Measurements from ENCODE around the gene CEL.

Gene CEL

DNA sequence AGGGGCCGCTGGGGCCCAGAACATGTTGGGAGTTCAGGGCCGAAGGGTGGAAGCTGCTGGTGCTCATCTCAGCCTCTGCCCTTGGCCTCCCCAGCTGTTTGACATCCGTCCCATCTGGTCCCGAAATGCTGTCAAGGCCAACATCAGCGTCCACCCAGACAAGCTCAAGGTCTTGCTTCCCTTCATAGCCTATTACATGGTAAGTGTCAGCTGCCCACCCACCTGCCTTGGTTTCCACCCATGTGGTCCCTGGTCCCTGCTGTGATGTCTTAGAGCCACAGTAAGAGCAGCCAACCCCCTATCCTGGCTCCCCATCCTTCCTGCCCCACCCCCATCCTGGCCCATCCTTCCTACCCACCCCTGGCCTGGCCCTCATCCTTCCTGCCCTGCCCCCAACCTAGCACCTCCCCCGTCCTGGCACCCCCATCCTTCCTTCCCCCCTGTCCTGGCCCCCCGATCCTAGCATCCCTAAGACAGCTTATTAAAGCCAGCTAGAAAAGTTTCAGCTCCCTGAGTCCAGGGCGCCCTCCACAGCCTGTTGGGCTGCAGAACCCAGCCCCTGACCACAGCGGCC is 9.7 kb upstream of the CEL start:
- DNase-seq (ENCODE audit: low read depth): no peak
- no peak for TF ChIP-seq CTCF (conservative IDR thresholded peaks at IDR 0.05; ENCODE audit: low read depth, low read length)

GRCh38 chr9:133054194-133054890 is 7.4 kb upstream of the CEL start:
- TF ChIP-seq CTCF (conservative IDR thresholded peaks at IDR 0.05; ENCODE audit: low read depth, low read length): no peak
- no peak for DNase-seq (ENCODE audit: low read depth)
- H3K4me3 ChIP-seq (ENCODE audit: low read length): no peak overlapping the region

More for the DNA sequence above, 9.7 kb upstream of the CEL start:
- H3K4me3 ChIP-seq (ENCODE audit: low read length): no peak overlapping the region

DNA sequence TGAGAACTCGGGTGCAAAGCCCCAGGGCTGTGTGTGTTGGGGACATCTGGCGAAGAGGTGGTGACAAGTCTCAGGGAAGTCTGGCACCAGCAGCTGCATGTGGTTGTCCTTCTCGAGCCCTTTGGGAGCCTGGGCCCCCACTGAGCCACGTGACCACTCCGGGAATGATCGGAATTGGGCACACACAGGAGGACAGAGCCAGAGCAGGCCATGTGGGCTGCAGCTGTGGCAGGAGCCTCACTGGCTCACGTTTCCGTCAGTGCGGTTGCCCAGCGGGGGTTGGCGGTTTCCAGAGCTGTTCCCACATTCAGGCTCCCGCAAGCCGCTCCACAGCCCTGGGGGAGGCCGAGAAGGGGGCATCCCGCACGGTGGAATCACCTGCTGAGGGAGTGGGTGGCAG is 6.8 kb upstream of the CEL start:
- no peak for DNase-seq (ENCODE audit: low read depth)
- no peak for TF ChIP-seq CTCF (conservative IDR thresholded peaks at IDR 0.05; ENCODE audit: low read depth, low read length)
- H3K4me3 ChIP-seq (ENCODE audit: low read length): no peak overlapping the region

DNA sequence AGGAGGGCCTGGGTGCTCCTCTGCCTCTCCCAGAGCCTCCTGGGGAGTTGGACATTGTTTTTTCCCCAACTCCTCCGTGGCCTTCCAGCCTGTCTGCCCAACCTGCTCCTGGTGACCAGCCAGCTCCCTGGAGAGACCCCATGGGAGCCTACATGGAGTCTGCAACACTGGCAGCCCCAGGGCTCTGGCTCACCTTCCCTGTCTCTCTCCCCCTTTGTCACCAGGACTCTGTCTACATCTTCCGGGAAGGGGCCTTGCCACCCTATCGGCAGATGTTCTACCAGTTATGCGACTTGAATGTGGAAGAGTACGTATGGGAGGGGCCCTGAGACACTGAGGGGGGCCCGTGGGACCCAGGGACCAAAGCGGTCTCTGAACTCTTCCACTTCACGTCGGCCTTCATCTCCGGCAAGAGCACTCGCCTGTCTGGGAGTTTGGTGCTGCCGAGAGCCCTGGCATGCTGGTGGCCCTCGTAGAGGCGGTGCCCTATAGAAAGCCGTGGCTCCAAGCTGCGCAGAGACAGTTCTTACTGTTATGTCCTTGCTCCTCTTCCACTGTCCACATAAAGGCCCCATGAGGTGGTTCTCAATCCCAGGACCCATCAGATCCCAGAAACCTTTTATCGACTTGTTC is 5.9 kb upstream of the CEL start:
- DNase-seq (ENCODE audit: low read depth): no peak
- H3K4me3 ChIP-seq (ENCODE audit: low read length): no peak overlapping the region
- no peak for TF ChIP-seq CTCF (conservative IDR thresholded peaks at IDR 0.05; ENCODE audit: low read depth, low read length)

- DNase-seq (ENCODE audit: low read depth): no peak
- no peak overlapping the region for H3K4me3 ChIP-seq (ENCODE audit: low read length)
- TF ChIP-seq CTCF (conservative IDR thresholded peaks at IDR 0.05; ENCODE audit: low read depth, low read length): no peak
These were observed 5.2 kb upstream of the CEL start for GRCh38 chr9:133056533-133056932.

DNA sequence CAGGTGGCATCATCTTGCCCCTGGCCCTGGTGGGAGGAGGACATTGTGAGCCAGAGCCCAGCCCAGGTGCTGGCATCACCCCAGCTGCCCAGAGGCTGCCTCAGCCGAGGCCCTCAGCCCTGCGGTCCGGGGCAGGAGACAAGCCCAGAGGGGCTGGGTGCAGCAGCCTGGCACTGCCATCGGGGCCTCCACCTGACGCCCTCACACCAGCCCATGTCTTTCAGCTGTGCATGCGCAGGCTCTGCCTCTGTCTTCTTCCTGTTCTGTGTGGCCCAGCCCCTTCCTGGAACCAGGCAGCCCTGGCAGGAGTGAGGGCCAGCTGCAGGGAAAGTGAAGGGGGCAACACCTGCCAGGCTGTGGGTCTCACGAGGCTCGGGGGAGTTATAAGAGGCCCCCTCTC is 4.8 kb upstream of the CEL start:
- no peak overlapping the region for H3K4me3 ChIP-seq (ENCODE audit: low read length)
- DNase-seq (ENCODE audit: low read depth): no peak
- TF ChIP-seq CTCF (conservative IDR thresholded peaks at IDR 0.05; ENCODE audit: low read depth, low read length): no peak

DNA sequence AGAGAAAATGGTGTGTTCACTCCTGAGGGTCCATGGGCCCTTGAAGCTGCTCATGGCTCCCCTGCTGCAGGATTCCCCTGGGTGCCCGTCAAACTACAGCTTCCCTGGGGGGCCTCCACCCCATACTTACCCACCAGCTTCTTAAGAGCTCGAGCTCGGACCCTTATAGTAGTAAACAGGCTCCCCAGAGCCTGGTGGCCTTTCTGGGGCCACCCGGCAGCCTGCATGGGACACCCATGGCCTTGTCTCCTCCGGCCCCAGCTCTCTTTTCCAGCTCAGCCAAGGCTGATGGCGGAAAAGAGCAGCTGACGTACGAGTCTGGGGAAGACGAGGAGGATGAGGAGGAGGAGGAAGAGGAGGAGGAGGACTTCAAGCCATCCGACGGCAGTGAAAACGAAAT is 4.2 kb upstream of the CEL start:
- no peak overlapping the region for H3K4me3 ChIP-seq (ENCODE audit: low read length)
- no peak for TF ChIP-seq CTCF (conservative IDR thresholded peaks at IDR 0.05; ENCODE audit: low read depth, low read length)
- DNase-seq (ENCODE audit: low read depth): no peak

Data from retinal pigment epithelial cell (primary cell).